OCI-LY7 (cell line): ENCODE measurements around the gene LRP1B. TPM values are rescaled to one million over a fixed set of nuclear protein-coding genes. Genes with fewer than 3 reads are reported as not detected.

ENCODE experiments used
- BruUV-seq: library from RNA; stranded (reverse); fragments of 400-500 nt; replicated peaks from 2 replicates; lab custom pipeline; 2021; lab: Mats Ljungman, UMichigan
- CTCF ChIA-PET: fragments of 300-600 bp; sonication (Branson Sonifier 250); formaldehyde crosslinking; loops from one replicate; lab custom pipeline; 2022; ENCODE audit warnings: antibody characterized with exemption; ENCODE audit not compliant: unreplicated experiment; lab: Charles Lee
- POLR2A ChIA-PET: fragments of 300-600 bp; sonication (Branson Sonifier 250); formaldehyde crosslinking; loops from one replicate; lab custom pipeline; 2022; ENCODE audit warnings: antibody characterized with exemption; lab: Charles Lee
- DNase-seq: peaks from one replicate; pipeline ENCODE4 v3.0.0-alpha.2; 2015; ENCODE audit warnings: low spot score
- H2AFZ ChIP-seq: fragments of 200-600 bp; sonication (generic), shearing (Covaris generic); 2 replicates; pipeline ENCODE4 v1.6.1; 2014; ENCODE audit warnings: mild to moderate bottlenecking, antibody characterized with exemption, low read length, moderate library complexity
- H3K27ac ChIP-seq: fragments of 200-600 bp; sonication (generic); 2 replicates; pipeline ENCODE4 v1.5.1; 2014; ENCODE audit warnings: mixed run types, low read depth, mild to moderate bottlenecking, moderate library complexity, low read length, inconsistent platforms; ENCODE audit not compliant: poor library complexity, severe bottlenecking
- H3K36me3 ChIP-seq: fragments of 200-600 bp; sonication (generic); 2 replicates; pipeline ENCODE4 v1.6.1; 2014; ENCODE audit warnings: mild to moderate bottlenecking, antibody characterized with exemption, low read length, moderate library complexity, mixed read lengths; ENCODE audit not compliant: insufficient read depth
- H3K4me1 ChIP-seq: fragments of 200-600 bp; sonication (generic); 2 replicates; pipeline ENCODE4 v1.5.1; 2014; ENCODE audit warnings: mild to moderate bottlenecking, low read length; ENCODE audit not compliant: insufficient read depth, poor library complexity, severe bottlenecking
- H3K4me2 ChIP-seq: fragments of 200-600 bp; sonication (generic); 2 replicates; pipeline ENCODE4 v1.6.1; 2014; ENCODE audit warnings: mild to moderate bottlenecking, low read length
- H3K4me3 ChIP-seq: fragments of 200-600 bp; sonication (generic); 2 replicates; pipeline ENCODE4 v1.5.1; 2014; ENCODE audit warnings: mild to moderate bottlenecking, low read depth, low read length; ENCODE audit not compliant: poor library complexity, severe bottlenecking
- H3K79me2 ChIP-seq: fragments of 200-600 bp; sonication (generic); 2 replicates; pipeline ENCODE4 v1.6.1; 2016; ENCODE audit warnings: low read depth, mild to moderate bottlenecking, low read length, moderate library complexity, mixed read lengths; ENCODE audit not compliant: insufficient read depth
- H3K9me2 ChIP-seq: fragments of 200-600 bp; sonication (generic); 2 replicates; pipeline ENCODE4 v1.6.1; 2016; ENCODE audit warnings: mild to moderate bottlenecking, low read length, mixed read lengths; ENCODE audit not compliant: insufficient read depth
- H3K9me3 ChIP-seq: fragments of 200-600 bp; sonication (generic); 2 replicates; pipeline ENCODE4 v1.6.1; 2014; ENCODE audit warnings: mild to moderate bottlenecking, mixed run types, low read length, mixed read lengths
- H4K20me1 ChIP-seq: fragments of 200-600 bp; sonication (generic); 2 replicates; pipeline ENCODE4 v1.6.1; 2014; ENCODE audit warnings: mild to moderate bottlenecking, antibody characterized with exemption, low read length, moderate library complexity, mixed read lengths; ENCODE audit not compliant: insufficient read depth
- CTCF ChIP-seq: fragments of 200-600 bp; sonication (generic); conservative IDR thresholded peaks from 2 replicates; pipeline ENCODE4 v1.5.1; 2014; ENCODE audit warnings: mild to moderate bottlenecking, antibody characterized with exemption, low read length, moderate library complexity, mixed read lengths
- EZH2phosphoT487 ChIP-seq: fragments of 200-600 bp; sonication (generic); IDR thresholded peaks from 2 replicates; pipeline ENCODE4 v1.6.1; 2018; ENCODE audit warnings: low read depth, borderline replicate concordance, mild to moderate bottlenecking, mixed run types, antibody characterized with exemption, low read length, moderate library complexity, mixed read lengths
- intact Hi-C: fragments of 100-400 bp; cut with micrococcal nuclease; formaldehyde crosslinking; loops from one replicate; pipeline ENCODE4 v1.10.0; 2022; ENCODE audit not compliant: unreplicated experiment
- total RNA-seq, 2 experiments: library from RNA; depleted of rRNA in 1 of 2; stranded (reverse); fragments of >200 nt in 1 of 2; shearing (Covaris generic) in 1 of 2; gene quantifications; 2 replicates each; pipeline ENCODE4 v1.2.3, GENCODE V29; 2014 to 2022

The LRP1B gene
- total RNA-seq, 2 experiments from 2014 or later = not detected

GRCh38 chr2:140383781-140384180 lies 1747.0 kb downstream of the LRP1B start:
- intact Hi-C loops = no loop called here
- Histone ChIP-seq H4K20me1 (no peaks in the 10 kb centered on the region), H3K9me3 (no peaks in the 10 kb centered on the region), H3K27ac (no peak overlapping the region), H3K4me3 (no peak overlapping the region), H3K4me2 (no peak overlapping the region), H3K36me3 (no peaks in the 10 kb centered on the region), H3K79me2 (no peaks in the 10 kb centered on the region), H3K4me1 (no peaks in the 10 kb centered on the region), H2AFZ (no peak overlapping the region), H3K9me2 (no peaks in the 10 kb centered on the region)
- no TSS peak for BruUV-seq
- ChIA-PET POLR2A (interaction anchor here (0.7 kb wide), 1 partner anchor 68 kb away, joined by 4 read pairs; no protein-coding TSS in a partner anchor), CTCF (no interaction called here)
- DNase-seq = no peak
- TF ChIP-seq EZH2phosphoT487 = no peak

- no peak for DNase-seq
- BruUV-seq = no TSS peak
- CTCF ChIA-PET = no interaction called here
- Histone ChIP-seq H3K4me1 (no peaks in the 10 kb centered on the region), H3K36me3 (no peaks in the 10 kb centered on the region), H3K27ac (no peak overlapping the region), H3K9me2 (no peaks in the 10 kb centered on the region), H3K79me2 (no peaks in the 10 kb centered on the region), H2AFZ (no peak overlapping the region), H3K4me3 (no peak overlapping the region), H4K20me1 (no peaks in the 10 kb centered on the region), H3K4me2 (no peak overlapping the region), H3K9me3 (no peaks in the 10 kb centered on the region)
- no peak for TF ChIP-seq CTCF
- no peak for TF ChIP-seq EZH2phosphoT487
- POLR2A ChIA-PET = interaction anchor here (1.2 kb wide), 1 partner anchor 145 kb away, joined by 3 read pairs; no protein-coding TSS in a partner anchor
- intact Hi-C loops = no loop called here
Measured at GRCh38 chr2:140376686-140377085, 1754.1 kb downstream of the LRP1B start.

GRCh38 chr2:140363131-140363530 lies 1767.7 kb downstream of the LRP1B start:
- H3K4me3 ChIP-seq = no peak overlapping the region
- H3K79me2 ChIP-seq = no peaks in the 10 kb centered on the region
- H4K20me1 ChIP-seq = no peaks in the 10 kb centered on the region
- H3K4me1 ChIP-seq = no peaks in the 10 kb centered on the region
- ChIA-PET CTCF (no interaction called here), POLR2A (no interaction called here)
- no peak overlapping the region for H3K4me2 ChIP-seq
- no peak overlapping the region for H2AFZ ChIP-seq
- no TSS peak for BruUV-seq
- no peak for DNase-seq
- H3K27ac ChIP-seq = no peak overlapping the region
- no peaks in the 10 kb centered on the region for H3K9me2 ChIP-seq
- TF ChIP-seq EZH2phosphoT487 (no peak), CTCF (no peak)
- intact Hi-C loops = no loop called here
- no peaks in the 10 kb centered on the region for H3K9me3 ChIP-seq
- no peaks in the 10 kb centered on the region for H3K36me3 ChIP-seq
